ENCODE data around the gene ITGB2. TPM values are rescaled to one million over a fixed set of nuclear protein-coding genes. Genes with fewer than 3 reads are reported as not detected.

ITGB2 gene
- total and polyA plus RNA-seq, 2 donors (not counting 1 experiment from before 2014, with no cell fraction given): 0.05 TPM; not detected in 1

DNA sequence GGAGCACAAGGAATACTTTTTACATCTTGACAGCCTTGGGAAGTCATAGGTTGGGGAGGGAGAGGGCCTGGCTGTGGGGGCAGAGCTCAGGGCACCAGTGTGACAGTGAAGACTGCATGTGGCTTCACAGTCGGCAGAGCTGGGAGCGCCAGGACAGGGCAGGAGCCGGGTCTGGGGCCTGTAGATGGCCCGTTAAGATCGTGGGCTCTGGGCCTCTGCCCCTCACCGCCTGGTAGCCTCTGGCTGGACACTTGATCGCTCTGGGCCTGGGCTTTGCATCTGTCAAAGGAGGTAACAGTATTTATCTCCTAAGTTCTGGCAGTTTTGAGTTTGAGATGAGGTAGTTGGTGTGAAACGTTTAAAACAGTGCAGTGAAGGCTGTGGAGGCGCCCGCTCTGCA is 23.9 kb upstream of the ITGB2 start:
- Histone ChIP-seq H3K4me1 (ENCODE audit: control insufficient read depth, extremely low read depth, insufficient read depth, low read length) (peaks cover 2% of the 10 kb centered on the region), H3K4me2 (ENCODE audit: extremely low read depth, insufficient read depth, low read length) (no peak overlapping the region), H3K36me3 (ENCODE audit: control insufficient read depth, insufficient read depth, low read length) (peaks cover 9% of the 10 kb centered on the region), H3K27me3 (ENCODE audit: control insufficient read depth, insufficient read depth, low read length) (no peaks in the 10 kb centered on the region), H3K27ac (ENCODE audit: insufficient read depth, low read length) (no peak overlapping the region), H3K4me3 (replicated peaks in 1 of 4; ENCODE audit: control extremely low read depth in 1 of 4, insufficient read depth in 1 of 4, low read depth in 3 of 4, low read length in 4 of 4) (no peak overlapping the region), H3K79me2 (ENCODE audit: control insufficient read depth, insufficient read depth, low read length) (peaks cover 25% of the 10 kb centered on the region), H3K9ac (ENCODE audit: insufficient read depth, low read length) (no peak overlapping the region), H4K20me1 (ENCODE audit: control insufficient read depth, extremely low read depth, insufficient read depth, low read length) (no peaks in the 10 kb centered on the region), H3K9me3 (ENCODE audit: control insufficient read depth, insufficient read depth, low read depth, low read length) (no peaks in the 10 kb centered on the region), H2AFZ (ENCODE audit: low read length) (no peak overlapping the region)
- TF ChIP-seq, protein P1, sequence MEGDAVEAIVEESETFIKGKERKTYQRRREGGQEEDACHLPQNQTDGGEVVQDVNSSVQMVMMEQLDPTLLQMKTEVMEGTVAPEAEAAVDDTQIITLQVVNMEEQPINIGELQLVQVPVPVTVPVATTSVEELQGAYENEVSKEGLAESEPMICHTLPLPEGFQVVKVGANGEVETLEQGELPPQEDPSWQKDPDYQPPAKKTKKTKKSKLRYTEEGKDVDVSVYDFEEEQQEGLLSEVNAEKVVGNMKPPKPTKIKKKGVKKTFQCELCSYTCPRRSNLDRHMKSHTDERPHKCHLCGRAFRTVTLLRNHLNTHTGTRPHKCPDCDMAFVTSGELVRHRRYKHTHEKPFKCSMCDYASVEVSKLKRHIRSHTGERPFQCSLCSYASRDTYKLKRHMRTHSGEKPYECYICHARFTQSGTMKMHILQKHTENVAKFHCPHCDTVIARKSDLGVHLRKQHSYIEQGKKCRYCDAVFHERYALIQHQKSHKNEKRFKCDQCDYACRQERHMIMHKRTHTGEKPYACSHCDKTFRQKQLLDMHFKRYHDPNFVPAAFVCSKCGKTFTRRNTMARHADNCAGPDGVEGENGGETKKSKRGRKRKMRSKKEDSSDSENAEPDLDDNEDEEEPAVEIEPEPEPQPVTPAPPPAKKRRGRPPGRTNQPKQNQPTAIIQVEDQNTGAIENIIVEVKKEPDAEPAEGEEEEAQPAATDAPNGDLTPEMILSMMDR (conservative IDR thresholded peaks at IDR 0.05 in 1 of 2, IDR thresholded peaks at IDR 0.05 in 1 of 2; ENCODE audit: low read depth in 1 of 2, low read length in 2 of 2): no peak
- TF ChIP-seq EZH2 (IDR thresholded peaks at IDR 0.05; ENCODE audit: low read length, missing control alignments): no peak
- DNase-seq (ENCODE audit: low read depth in 2 of 2): no peak

DNA sequence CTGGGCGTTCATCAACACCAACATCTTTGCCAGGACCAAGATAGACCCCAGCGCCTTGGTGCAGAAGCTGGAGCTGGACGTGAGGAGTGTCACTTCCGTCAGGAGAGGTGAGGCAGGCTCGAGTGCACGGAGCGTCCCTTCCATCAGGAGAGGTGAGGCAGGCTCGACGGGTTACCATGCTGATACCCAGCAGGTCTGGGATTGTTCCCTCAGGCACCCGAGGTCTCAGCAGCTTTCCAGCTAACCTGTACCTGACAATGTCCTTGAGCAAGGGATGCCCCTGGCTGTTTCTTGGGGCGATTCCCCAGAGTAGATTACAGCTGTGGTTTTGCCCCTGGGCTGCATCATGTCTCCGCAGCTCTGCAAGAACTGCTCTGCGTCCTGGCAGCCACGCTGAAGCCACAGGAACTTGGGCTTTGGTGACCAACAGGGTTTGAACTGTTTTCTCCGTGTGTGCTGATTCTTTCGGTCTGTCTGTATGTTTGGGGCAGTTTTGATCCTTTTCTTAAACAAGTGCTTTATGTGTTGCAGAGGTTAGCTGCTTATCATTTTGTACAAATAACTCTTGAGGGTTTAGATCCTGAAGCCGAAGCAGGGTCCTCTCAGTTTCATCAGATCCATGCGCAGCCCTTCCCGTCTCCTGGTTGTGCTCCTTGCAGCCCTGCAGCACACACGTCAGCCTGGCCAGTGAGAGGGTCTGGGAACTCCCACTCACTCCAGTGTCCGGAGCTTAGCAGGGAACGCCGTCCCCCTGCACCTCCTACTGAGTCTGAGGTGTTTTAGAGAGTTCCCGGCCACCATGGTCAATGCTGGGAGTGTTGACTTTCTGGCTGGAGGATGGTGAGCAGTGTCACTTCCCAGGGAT is 23.2 kb upstream of the ITGB2 start:
- Histone ChIP-seq H3K9ac (ENCODE audit: insufficient read depth, low read length) (no peak overlapping the region), H3K27ac (ENCODE audit: insufficient read depth, low read length) (no peak overlapping the region), H2AFZ (ENCODE audit: low read length) (no peak overlapping the region), H3K27me3 (ENCODE audit: control insufficient read depth, insufficient read depth, low read length) (no peaks in the 10 kb centered on the region), H3K9me3 (ENCODE audit: control insufficient read depth, insufficient read depth, low read depth, low read length) (no peaks in the 10 kb centered on the region), H3K4me3 (replicated peaks in 1 of 4; ENCODE audit: control extremely low read depth in 1 of 4, insufficient read depth in 1 of 4, low read depth in 3 of 4, low read length in 4 of 4) (no peak overlapping the region), H3K36me3 (ENCODE audit: control insufficient read depth, insufficient read depth, low read length) (peaks cover 9% of the 10 kb centered on the region), H3K4me2 (ENCODE audit: extremely low read depth, insufficient read depth, low read length) (no peak overlapping the region), H4K20me1 (ENCODE audit: control insufficient read depth, extremely low read depth, insufficient read depth, low read length) (no peaks in the 10 kb centered on the region), H3K4me1 (ENCODE audit: control insufficient read depth, extremely low read depth, insufficient read depth, low read length) (peaks cover 2% of the 10 kb centered on the region), H3K79me2 (ENCODE audit: control insufficient read depth, insufficient read depth, low read length) (peaks cover 25% of the 10 kb centered on the region)
- DNase-seq (ENCODE audit: low read depth in 2 of 2): no peak
- TF ChIP-seq, protein P1 (conservative IDR thresholded peaks at IDR 0.05 in 1 of 2, IDR thresholded peaks at IDR 0.05 in 1 of 2; ENCODE audit: low read depth in 1 of 2, low read length in 2 of 2): no peak
- TF ChIP-seq EZH2 (IDR thresholded peaks at IDR 0.05; ENCODE audit: low read length, missing control alignments): no peak

DNA sequence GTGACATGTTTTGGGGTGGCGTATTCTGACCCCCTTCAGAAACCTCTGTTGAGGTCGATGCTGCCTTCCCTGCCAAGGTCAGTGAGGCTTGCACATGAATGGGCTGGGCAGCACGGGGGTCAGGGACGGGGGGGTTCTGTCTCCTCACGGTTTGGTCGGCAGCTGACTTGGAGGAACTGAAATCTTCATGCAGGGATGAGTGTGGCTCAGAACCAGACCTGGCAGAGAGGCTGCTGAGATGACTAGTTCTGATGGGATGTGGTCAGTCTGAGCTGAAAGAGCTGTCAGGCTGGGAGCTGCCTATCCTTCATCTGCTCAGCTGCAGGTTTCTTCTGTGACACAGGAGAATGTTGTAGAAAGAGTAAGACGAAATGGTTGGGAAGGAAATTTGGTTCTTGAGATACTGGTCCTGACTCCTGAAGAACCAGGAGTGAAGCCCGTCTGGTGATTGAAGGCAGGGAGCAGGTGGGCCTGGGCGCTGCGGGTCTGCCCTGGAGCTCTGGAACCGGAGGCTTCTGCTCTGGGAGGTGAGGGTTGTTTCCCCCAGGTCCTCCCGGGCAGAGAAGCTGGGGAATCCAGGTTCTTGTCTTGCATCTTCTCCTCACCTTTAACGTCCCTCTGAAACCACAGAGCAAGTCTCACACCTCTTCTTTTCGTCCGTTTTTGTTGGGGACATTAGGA is 22.4 kb upstream of the ITGB2 start:
- H3K36me3 ChIP-seq (ENCODE audit: control insufficient read depth, insufficient read depth, low read length): peaks cover 9% of the 10 kb centered on the region
- H3K9me3 ChIP-seq (ENCODE audit: control insufficient read depth, insufficient read depth, low read depth, low read length): no peaks in the 10 kb centered on the region
- H3K79me2 ChIP-seq (ENCODE audit: control insufficient read depth, insufficient read depth, low read length): peaks cover 25% of the 10 kb centered on the region
- no peaks in the 10 kb centered on the region for H4K20me1 ChIP-seq (ENCODE audit: control insufficient read depth, extremely low read depth, insufficient read depth, low read length)
- H3K4me2 ChIP-seq (ENCODE audit: extremely low read depth, insufficient read depth, low read length): no peak overlapping the region
- H3K4me3 ChIP-seq (replicated peaks in 1 of 4; ENCODE audit: control extremely low read depth in 1 of 4, insufficient read depth in 1 of 4, low read depth in 3 of 4, low read length in 4 of 4): no peak overlapping the region
- H2AFZ ChIP-seq (ENCODE audit: low read length): no peak overlapping the region
- no peak for DNase-seq (ENCODE audit: low read depth in 2 of 2)
- peaks cover 2% of the 10 kb centered on the region for H3K4me1 ChIP-seq (ENCODE audit: control insufficient read depth, extremely low read depth, insufficient read depth, low read length)
- no peak overlapping the region for H3K27ac ChIP-seq (ENCODE audit: insufficient read depth, low read length)
- no peak overlapping the region for H3K9ac ChIP-seq (ENCODE audit: insufficient read depth, low read length)
- TF ChIP-seq, protein P1 (conservative IDR thresholded peaks at IDR 0.05 in 1 of 2, IDR thresholded peaks at IDR 0.05 in 1 of 2; ENCODE audit: low read depth in 1 of 2, low read length in 2 of 2): no peak
- no peak for TF ChIP-seq EZH2 (IDR thresholded peaks at IDR 0.05; ENCODE audit: low read length, missing control alignments)
- no peaks in the 10 kb centered on the region for H3K27me3 ChIP-seq (ENCODE audit: control insufficient read depth, insufficient read depth, low read length)

Data from fibroblast of lung (primary cell).